OCI-LY1 (cell line): ENCODE results near the gene SEC11A.

Experiments used
- EZH2 ChIP-seq: fragments of 200-600 bp; sonication (generic), shearing (Covaris generic); IDR thresholded peaks from 2 replicates; pipeline ENCODE4 v1.8.0; 2017; ENCODE audit warnings: borderline replicate concordance, mixed run types, mild to moderate bottlenecking, antibody characterized with exemption, low read length, moderate library complexity, mixed read lengths
- TF ChIP-seq, protein P1 (sequence below): fragments of 200-600 bp; sonication (generic), shearing (Covaris generic); IDR thresholded peaks from 2 replicates; pipeline ENCODE4 v1.5.1; 2017; ENCODE audit warnings: mild to moderate bottlenecking, antibody characterized with exemption, low read length, moderate library complexity, mixed read lengths

- TF ChIP-seq, protein P1, sequence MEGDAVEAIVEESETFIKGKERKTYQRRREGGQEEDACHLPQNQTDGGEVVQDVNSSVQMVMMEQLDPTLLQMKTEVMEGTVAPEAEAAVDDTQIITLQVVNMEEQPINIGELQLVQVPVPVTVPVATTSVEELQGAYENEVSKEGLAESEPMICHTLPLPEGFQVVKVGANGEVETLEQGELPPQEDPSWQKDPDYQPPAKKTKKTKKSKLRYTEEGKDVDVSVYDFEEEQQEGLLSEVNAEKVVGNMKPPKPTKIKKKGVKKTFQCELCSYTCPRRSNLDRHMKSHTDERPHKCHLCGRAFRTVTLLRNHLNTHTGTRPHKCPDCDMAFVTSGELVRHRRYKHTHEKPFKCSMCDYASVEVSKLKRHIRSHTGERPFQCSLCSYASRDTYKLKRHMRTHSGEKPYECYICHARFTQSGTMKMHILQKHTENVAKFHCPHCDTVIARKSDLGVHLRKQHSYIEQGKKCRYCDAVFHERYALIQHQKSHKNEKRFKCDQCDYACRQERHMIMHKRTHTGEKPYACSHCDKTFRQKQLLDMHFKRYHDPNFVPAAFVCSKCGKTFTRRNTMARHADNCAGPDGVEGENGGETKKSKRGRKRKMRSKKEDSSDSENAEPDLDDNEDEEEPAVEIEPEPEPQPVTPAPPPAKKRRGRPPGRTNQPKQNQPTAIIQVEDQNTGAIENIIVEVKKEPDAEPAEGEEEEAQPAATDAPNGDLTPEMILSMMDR = no peak
- TF ChIP-seq EZH2 = no peak
Measured at GRCh38 chr15:84755736-84756527, 40.0 kb upstream of the SEC11A start.
